MM.1S (cell line): Measurements from ENCODE around the gene RNU2-1.
"Not testable (repeated sequence)": the region's sequence is repeated elsewhere in the genome, so short reads cannot be mapped to it uniquely, and the experiment has no call there.

Experiments
- DNase-seq: peaks from one replicate; pipeline ENCODE4 v3.0.0-alpha.2; 2015
- H2AFZ ChIP-seq: fragments of 300-600 bp; sonication (generic); 2 replicates; pipeline ENCODE4 v1.6.0; 2016; ENCODE audit warnings: antibody characterized with exemption, low read length
- H3F3A ChIP-seq: fragments of 300-600 bp; sonication (generic); 2 replicates; pipeline ENCODE4 v1.6.1; 2016; ENCODE audit warnings: mild to moderate bottlenecking, antibody characterized with exemption, low read length, moderate library complexity, mixed read lengths; ENCODE audit not compliant: insufficient read depth
- H3K27ac ChIP-seq: fragments of 300-600 bp; sonication (generic); 2 replicates; pipeline ENCODE4 v1.5.1; 2016; ENCODE audit warnings: mild to moderate bottlenecking, low read length
- H3K27me3 ChIP-seq: fragments of 300-600 bp; sonication (generic); replicated peaks from 2 replicates; pipeline ENCODE4 v1.6.0; 2016; ENCODE audit warnings: low read length; ENCODE audit not compliant: insufficient read depth
- H3K36me3 ChIP-seq: fragments of 300-600 bp; sonication (generic); replicated peaks from 2 replicates; pipeline ENCODE4 v1.6.1; 2016; ENCODE audit warnings: mild to moderate bottlenecking, low read length, mixed read lengths; ENCODE audit not compliant: insufficient read depth
- H3K4me1 ChIP-seq: fragments of 300-600 bp; sonication (generic); 2 replicates; pipeline ENCODE4 v1.6.1; 2016; ENCODE audit warnings: low read length, mixed read lengths
- H3K4me2 ChIP-seq: fragments of 300-600 bp; sonication (generic); 2 replicates; pipeline ENCODE4 v1.6.0; 2016; ENCODE audit warnings: low read depth, low read length
- H3K4me3 ChIP-seq: fragments of 300-600 bp; sonication (generic); 2 replicates; pipeline ENCODE4 v1.5.1; 2016; ENCODE audit warnings: low read length, mixed read lengths
- H3K79me2 ChIP-seq: fragments of 300-600 bp; sonication (generic); 2 replicates; pipeline ENCODE4 v1.6.1; 2016; ENCODE audit warnings: mixed run types, low read length, mixed read lengths
- H3K9ac ChIP-seq: fragments of 300-600 bp; sonication (generic); 2 replicates; pipeline ENCODE4 v1.6.1; 2016; ENCODE audit warnings: low read length, mixed read lengths
- H3K9me2 ChIP-seq: fragments of 300-600 bp; sonication (generic); replicated peaks from 2 replicates; pipeline ENCODE4 v1.6.1; 2016; ENCODE audit warnings: mild to moderate bottlenecking, low read length, mixed read lengths; ENCODE audit not compliant: insufficient read depth
- H3K9me3 ChIP-seq: fragments of 300-600 bp; sonication (generic); replicated peaks from 2 replicates; pipeline ENCODE4 v1.6.1; 2016; ENCODE audit warnings: mild to moderate bottlenecking, low read length, mixed read lengths; ENCODE audit not compliant: insufficient read depth
- H4K20me1 ChIP-seq: fragments of 300-600 bp; sonication (generic); 2 replicates; pipeline ENCODE4 v1.6.1; 2016; ENCODE audit warnings: mild to moderate bottlenecking, low read length, moderate library complexity, mixed read lengths; ENCODE audit not compliant: insufficient read depth
- EZH2 ChIP-seq: fragments of 300-600 bp; sonication (generic); optimal IDR thresholded peaks from 2 replicates; pipeline ENCODE3; 2017; ENCODE audit warnings: low read depth, mild to moderate bottlenecking, antibody characterized with exemption, low read length, mixed read lengths
- EZH2phosphoT487 ChIP-seq: fragments of 300-600 bp; sonication (generic); IDR thresholded peaks from 2 replicates; pipeline ENCODE4 v1.6.1; 2018; ENCODE audit warnings: antibody characterized with exemption, low read length
- TF ChIP-seq, protein P1 (sequence below): fragments of 300-600 bp; sonication (generic); IDR thresholded peaks from 2 replicates; pipeline ENCODE4 v1.5.1; 2016; ENCODE audit warnings: antibody characterized with exemption, low read length, mixed read lengths

Gene RNU2-1

DNA sequence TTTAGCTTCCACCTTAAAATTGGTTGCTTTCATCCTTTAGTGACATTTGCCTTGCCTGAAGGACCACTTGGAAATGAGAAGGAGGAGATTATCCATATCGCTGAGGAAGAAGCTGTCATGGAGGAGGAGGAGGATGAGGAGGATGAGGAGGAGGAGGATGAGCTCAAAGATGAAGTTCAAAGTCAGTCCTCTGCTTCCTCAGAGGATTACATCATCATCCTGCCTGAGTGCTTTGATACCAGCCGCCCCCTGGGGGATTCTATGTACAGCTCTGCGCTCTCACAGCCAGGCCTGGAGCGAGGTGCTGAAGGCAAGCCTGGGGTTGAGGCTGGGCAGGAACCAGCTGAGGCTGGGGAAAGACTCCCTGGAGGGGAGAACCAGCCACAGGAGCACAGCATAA is 33.6 kb downstream of the RNU2-1 start:
- H3K9ac ChIP-seq: no peak overlapping the region
- no peaks in the 10 kb centered on the region for H4K20me1 ChIP-seq
- no peaks in the 10 kb centered on the region for H3K4me1 ChIP-seq
- TF ChIP-seq EZH2 (no peak), EZH2phosphoT487 (no peak)
- TF ChIP-seq, protein P1, sequence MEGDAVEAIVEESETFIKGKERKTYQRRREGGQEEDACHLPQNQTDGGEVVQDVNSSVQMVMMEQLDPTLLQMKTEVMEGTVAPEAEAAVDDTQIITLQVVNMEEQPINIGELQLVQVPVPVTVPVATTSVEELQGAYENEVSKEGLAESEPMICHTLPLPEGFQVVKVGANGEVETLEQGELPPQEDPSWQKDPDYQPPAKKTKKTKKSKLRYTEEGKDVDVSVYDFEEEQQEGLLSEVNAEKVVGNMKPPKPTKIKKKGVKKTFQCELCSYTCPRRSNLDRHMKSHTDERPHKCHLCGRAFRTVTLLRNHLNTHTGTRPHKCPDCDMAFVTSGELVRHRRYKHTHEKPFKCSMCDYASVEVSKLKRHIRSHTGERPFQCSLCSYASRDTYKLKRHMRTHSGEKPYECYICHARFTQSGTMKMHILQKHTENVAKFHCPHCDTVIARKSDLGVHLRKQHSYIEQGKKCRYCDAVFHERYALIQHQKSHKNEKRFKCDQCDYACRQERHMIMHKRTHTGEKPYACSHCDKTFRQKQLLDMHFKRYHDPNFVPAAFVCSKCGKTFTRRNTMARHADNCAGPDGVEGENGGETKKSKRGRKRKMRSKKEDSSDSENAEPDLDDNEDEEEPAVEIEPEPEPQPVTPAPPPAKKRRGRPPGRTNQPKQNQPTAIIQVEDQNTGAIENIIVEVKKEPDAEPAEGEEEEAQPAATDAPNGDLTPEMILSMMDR: no peak
- H3K9me3 ChIP-seq: no peaks in the 10 kb centered on the region
- H3K27ac ChIP-seq: no peak overlapping the region
- no peaks in the 10 kb centered on the region for H3K79me2 ChIP-seq
- H3K4me3 ChIP-seq: no peak overlapping the region
- 0 out of 2 replicates have a peak, but pooled peaks cover 11% of the 10 kb centered on the region for H3K36me3 ChIP-seq
- H3K4me2 ChIP-seq: no peak overlapping the region
- H3K9me2 ChIP-seq: no peaks in the 10 kb centered on the region
- H3F3A ChIP-seq: no peaks in the 10 kb centered on the region
- H3K27me3 ChIP-seq: no peaks in the 10 kb centered on the region
- H2AFZ ChIP-seq: no peak overlapping the region
- no peak for DNase-seq

DNA sequence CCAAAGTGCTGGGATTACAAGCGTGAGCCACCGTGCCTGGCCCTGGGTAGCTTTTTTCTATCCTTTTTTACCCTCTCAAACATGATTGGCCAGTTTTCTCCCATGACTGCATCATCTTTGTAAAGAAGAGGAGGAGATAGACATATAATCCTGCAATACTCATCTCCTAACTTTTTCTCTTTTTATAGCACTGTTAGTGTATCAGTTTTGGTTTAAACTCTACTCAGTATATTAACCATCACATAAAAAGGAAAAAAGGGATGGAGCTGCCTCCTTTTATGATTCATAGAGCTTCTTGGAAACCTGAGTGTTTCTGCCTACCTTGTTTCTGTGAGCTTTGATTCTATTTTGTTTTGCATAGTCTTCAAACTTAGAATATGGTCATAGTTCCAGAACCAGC is 34.1 kb downstream of the RNU2-1 start:
- Histone ChIP-seq H3K4me3 (no peak overlapping the region), H3K27me3 (no peaks in the 10 kb centered on the region), H3K9ac (no peak overlapping the region), H3K9me3 (no peaks in the 10 kb centered on the region), H2AFZ (no peak overlapping the region), H3K4me1 (no peaks in the 10 kb centered on the region), H3F3A (no peaks in the 10 kb centered on the region), H4K20me1 (no peaks in the 10 kb centered on the region), H3K27ac (no peak overlapping the region), H3K79me2 (no peaks in the 10 kb centered on the region), H3K4me2 (no peak overlapping the region), H3K36me3 (0 out of 2 replicates have a peak, but pooled peaks cover 11% of the 10 kb centered on the region), H3K9me2 (no peaks in the 10 kb centered on the region)
- TF ChIP-seq EZH2 (no peak), EZH2phosphoT487 (no peak)
- TF ChIP-seq, protein P1: no peak
- no peak for DNase-seq

- Histone ChIP-seq H3K9me2 (no peaks in the 10 kb centered on the region), H3K9me3 (no peaks in the 10 kb centered on the region), H3K9ac (no peak overlapping the region), H3K79me2 (no peaks in the 10 kb centered on the region), H4K20me1 (no peaks in the 10 kb centered on the region), H3K27me3 (no peaks in the 10 kb centered on the region), H3K4me2 (no peak overlapping the region), H2AFZ (no peak overlapping the region), H3K36me3 (0 out of 2 replicates have a peak, but pooled peaks cover 9% of the 10 kb centered on the region), H3K27ac (no peak overlapping the region), H3K4me1 (no peaks in the 10 kb centered on the region), H3F3A (no peaks in the 10 kb centered on the region), H3K4me3 (no peak overlapping the region)
- TF ChIP-seq, protein P1: no peak
- TF ChIP-seq EZH2 (no peak), EZH2phosphoT487 (no peak)
- no peak for DNase-seq
These were observed 40.5 kb downstream of the RNU2-1 start for GRCh38 chr17:43193251-43193650.

DNA sequence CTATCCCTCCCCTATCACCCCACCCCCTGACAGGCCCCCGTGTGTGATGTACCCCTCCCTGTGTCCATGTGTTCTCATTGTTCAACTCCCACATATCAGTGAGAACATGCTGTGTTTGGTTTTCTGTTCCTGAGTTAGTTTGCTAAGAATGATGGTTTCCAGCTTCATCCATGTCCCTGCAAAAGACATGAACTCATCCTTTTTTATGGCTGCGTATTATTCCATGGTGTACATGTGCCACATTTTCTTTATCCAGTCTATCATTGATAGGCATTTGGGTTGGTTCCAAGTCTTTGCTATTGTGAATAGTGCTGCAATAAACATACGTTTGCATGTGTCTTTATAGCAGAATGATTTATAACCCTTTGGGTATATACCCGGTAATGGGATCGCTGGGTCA is 47.1 kb downstream of the RNU2-1 start:
- H4K20me1 ChIP-seq, H3K4me1 ChIP-seq, H3K79me2 ChIP-seq, H3K27ac ChIP-seq, H3K4me2 ChIP-seq, H3F3A ChIP-seq, H3K4me3 ChIP-seq, H3K9me3 ChIP-seq, H3K9me2 ChIP-seq, H2AFZ ChIP-seq, H3K9ac ChIP-seq, H3K27me3 ChIP-seq, DNase-seq, H3K36me3 ChIP-seq: not testable (repeated sequence)
